Stimulated activated CD8-positive, alpha-beta memory T cell treated with anti-CD3 and anti-CD28 coated beads, Interleukin-4, amount 100 ng/mL, for 48 hours (primary cell): Measurements from ENCODE around the gene AP2S1.
"Not testable (repeated sequence)": the region's sequence is repeated elsewhere in the genome, so short reads cannot be mapped to it uniquely, and the experiment has no call there.

Experiments
- DNase-seq: peaks from one replicate; pipeline ENCODE4 v3.0.0-alpha.2; 2020

Gene AP2S1

DNA sequence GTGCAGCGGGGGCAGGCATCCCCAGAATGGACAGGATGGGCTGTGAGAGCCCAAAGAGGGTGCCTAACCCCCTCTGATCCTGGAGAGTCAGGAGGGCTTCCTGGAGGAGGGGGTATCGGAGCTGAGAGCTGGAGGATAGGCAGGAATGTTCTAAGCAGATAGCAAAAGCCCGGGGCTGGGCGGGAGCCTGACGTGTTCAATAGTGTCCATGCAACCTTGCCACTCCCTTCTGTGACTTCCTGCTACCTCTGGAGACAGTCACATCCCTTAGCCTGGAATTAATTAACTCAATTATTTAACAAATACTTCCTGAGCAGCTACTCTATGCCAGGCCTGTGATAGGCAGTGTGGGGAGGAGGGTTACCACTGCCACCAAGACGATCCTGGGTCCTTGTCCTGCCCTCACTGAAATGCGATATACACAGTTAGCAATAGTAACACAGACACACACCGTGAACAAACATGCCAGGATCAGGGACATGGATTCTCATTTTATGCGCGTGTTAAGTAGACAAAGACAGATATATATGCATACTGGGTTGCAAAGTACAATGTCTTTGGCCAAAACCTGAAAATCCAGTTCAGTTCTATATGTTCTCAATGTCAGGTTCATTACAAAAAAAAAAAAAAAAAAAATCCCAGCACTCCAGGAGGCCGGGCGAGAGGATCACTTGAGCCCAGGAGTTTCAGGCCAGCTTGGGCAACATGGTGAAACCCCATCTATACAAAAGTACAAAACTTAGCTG lies 10.7 kb downstream of the AP2S1 start:
- DNase-seq = no peak

DNA sequence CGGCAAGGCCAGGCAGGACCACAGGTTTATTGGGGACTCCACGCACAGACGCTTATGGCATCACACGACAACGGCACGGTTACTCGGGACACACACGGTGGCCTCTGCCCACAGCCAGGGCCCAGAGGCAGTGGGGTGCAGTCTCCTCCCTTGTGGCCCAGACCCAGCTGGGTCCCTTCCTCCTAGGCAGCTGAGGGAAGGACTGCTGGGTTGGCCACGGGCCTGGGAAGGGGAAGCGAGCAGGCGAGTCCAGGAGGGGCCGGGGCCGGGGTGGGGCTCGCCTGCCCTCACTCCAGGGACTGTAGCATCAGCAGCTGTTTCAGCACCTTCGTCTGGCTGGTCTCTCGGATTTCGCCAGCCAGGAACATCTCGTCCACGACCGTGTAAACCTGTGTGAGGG lies 12.5 kb downstream of the AP2S1 start:
- no peak for DNase-seq

DNA sequence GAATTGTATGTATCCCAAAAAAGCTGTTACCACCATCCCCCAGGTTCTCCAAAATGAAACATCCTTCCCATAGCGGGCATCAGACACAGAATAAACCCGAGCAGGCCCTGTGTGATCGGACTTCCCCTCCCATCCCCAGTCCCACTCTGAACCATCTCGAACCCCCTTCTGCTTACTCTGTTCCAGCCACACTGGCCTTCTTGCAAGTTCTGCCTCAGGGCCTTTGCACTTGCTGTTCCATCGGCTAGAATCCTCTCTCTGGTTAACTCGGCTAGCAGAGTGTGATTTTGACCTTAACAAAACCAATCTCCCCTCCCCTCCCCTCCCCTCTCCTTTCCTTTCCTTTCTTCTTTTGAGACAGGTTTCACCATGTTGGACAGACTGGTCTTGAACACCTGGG lies 15.7 kb downstream of the AP2S1 start:
- no peak for DNase-seq

DNA sequence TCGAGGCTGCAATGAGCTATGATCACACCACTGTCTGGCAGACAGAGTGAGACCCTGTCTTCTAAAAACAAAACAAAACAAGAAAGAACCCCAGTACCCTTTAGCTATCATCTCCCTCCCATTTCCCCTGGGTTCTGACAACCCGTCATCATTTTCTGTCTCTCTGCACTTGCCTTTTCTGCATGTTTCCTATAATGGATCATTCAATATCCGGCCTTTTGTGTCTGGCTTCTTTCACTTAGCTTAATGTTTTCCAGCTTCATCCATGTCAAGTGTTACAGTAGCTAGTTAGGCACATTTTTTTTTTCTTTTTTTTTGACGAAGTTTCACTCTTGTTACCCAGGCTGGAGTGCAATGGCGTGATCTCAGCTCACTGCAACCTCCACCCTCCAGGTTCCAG lies 16.5 kb downstream of the AP2S1 start:
- no peak for DNase-seq

DNA sequence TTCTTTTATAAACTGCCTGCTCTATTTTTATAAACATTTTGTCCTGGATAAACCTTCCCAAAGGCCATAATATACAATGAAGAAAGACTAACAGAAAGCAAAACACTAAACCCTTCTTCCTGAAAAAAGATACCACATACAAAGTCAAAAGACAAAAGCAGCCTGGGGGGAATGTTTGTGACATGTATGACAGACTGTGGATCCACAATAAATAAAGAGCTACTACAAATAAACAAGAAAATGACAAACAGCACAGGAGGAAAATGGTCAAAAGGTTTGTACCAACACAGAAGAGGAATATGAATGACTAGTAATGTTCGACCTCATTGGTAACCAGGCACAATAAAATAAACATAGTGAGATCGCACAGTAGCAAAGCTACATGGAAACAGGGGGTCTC lies 19.8 kb downstream of the AP2S1 start:
- no peak for DNase-seq

DNA sequence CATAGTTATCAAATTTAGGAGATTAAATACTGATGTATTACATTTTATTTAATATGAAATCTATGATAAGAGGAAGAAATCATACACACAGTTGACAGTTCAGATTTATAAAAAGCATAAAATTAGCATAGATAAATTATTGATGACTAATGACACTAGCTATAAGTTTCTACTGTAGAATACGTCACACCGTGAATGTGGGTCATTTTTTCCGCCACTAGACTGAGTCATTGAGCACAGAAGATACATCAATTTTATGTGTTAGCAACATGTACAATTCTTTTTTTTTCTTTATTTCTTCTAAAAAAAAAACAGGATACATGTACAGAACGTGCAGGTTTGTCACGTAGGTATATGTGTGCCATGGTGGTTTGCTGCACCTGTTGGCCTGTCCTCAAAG lies 22.2 kb downstream of the AP2S1 start:
- peak; percentile 74 for DNase-seq

DNA sequence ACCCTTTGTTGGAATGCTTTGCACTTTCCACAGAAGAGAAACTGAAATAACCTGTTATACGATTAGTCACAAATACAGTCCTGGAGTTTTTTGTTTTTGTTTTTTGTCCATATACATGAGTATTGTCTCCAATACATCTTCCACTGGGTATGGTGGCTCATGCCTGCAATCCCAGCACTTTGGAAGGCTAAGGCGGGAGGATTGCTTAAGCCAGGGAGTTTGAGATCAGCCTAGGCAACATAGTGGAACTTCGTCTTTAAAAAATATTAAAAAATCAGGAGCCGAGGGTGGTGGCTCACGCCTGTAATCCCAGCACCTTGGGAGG lies 25.0 kb downstream of the AP2S1 start:
- no peak for DNase-seq

DNA sequence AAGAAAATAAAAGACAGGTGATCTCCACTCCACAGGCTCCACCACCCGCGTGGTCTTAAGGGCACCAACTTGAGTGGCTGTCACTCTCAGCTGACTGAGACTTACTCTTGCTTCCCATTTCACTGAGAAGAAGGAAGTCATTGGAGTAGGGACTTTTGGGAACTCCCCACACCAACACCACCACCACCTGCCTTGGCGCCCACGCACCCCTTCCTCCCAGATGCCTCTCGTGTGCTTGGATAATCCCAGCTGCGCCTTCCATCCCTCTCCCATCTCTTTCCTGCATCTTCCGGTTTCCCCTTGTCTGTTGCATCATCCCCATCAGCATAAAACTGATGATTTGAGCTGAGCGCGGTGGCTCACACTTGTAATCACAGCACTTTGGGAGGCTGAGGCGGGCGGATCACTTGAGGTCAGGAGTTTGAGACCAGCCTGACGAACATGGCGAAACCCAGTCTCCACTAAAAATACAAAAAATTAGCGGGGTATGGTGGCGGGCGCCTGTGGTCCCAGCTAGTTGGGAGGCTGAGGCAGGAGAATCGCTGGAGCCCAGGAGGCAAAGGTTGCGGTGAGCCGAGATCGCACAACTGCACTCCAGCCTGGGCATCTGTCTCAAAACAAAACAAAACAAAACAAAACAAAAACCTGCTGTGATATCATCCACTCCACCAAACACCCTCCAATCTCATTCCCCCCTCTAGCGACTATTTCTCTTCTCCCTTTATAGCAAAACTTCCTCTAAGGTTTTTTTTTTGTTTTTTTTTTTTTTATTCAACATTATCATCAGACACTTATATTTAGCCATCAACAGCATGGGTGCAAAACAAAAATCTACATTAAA lies 25.5 kb downstream of the AP2S1 start:
- DNase-seq = no peak

DNA sequence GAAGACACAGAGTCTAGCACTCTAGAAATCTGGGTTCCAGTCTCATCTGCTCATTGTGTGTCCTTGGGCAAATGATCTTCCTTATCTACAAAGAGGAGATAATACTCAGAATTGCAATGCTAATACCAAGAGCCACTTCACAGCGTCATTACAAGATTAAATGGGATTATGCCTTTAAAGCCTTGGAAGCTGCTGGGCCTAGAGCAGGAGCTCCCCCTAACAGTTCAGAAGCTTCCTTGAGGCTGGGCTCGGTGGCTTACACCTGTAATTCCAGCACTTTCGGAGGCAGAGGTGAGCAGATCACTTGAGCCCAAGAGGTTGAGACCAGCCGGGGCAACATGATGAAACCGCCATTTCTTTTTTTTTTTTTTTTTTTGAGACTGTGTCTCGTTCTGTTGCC lies 27.6 kb downstream of the AP2S1 start:
- no peak for DNase-seq

DNA sequence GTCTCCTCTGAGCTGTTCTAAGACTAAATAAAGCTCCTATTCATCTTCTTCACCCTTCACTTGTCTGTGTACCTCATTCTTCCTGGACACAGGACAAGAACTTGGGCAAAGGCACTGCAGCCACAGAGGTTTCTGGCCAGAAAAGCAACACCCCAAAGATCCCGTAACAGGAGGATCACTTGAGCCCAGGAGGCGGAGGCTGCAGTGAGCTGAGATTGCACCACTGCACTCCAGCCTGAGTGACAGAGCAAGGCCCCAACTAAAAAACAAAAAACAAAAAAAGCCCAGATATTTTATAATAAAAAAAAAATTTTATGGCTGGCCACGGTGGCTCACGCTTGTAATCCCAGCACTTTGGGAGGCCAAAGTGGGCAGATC lies 28.2 kb downstream of the AP2S1 start:
- not testable (repeated sequence) for DNase-seq

DNA sequence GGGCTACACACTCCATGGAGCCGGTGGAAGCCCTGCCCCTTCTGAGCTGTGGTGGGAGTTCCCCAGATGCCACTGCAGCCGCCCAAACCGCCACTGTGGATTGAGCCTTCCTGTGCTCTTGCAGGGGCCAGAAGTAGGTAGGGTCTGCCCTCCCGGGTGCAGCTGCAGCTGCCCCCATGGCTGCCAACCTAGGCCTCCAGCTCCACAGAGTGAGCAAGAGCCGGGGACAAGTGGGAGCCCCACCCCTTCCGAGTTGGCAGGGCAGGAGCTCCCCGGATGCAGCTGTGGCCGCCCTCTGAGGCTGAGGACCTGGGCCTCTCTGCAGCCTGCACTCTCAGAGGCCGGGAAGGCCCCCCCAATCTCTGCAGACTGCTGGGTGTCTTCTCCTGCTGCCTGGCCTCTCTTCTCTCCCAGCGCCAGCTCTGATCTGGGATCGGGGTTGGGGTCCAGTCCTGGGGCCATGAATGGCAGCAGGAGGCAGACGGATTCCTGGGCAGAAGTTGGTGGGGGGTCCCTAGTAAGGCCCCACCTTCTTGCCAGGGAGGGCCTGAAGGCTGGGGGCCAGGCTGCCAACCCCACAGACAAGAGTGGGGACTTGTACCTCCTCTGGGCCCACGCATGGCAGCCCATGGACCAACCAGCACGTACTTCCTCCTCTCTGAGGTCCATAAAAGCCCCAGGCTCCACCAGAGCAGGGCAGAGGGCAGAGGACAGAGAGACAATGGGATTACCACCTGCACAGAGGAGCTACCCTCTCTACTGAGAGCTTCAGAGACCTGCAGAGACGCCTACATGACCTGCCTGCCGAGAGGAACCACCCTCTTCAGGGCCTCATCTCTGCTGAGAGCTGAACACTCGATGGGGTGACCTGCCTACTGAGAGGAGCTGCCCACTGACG lies 28.9 kb downstream of the AP2S1 start:
- DNase-seq = peak; percentile 71

DNA sequence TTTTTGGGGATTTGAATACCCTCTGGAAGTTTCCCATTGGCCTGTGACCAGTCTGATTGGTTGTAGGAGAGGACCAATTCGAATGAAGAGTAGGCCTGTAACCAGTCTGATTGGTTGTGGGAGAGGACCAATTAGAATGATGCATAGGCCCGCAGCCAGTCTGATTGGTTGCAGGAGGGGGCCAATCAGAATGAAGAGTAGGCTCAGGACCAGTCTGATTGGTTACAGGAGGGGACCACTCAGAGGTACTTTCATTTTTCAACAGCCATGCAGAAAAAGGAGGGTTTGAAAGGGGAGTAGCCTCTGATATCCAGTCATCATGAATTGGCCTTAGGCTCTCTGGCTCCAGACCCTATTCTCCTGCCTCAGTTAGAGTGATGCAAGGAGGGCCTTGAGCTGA lies 31.8 kb downstream of the AP2S1 start:
- DNase-seq = peak; percentile 37

DNA sequence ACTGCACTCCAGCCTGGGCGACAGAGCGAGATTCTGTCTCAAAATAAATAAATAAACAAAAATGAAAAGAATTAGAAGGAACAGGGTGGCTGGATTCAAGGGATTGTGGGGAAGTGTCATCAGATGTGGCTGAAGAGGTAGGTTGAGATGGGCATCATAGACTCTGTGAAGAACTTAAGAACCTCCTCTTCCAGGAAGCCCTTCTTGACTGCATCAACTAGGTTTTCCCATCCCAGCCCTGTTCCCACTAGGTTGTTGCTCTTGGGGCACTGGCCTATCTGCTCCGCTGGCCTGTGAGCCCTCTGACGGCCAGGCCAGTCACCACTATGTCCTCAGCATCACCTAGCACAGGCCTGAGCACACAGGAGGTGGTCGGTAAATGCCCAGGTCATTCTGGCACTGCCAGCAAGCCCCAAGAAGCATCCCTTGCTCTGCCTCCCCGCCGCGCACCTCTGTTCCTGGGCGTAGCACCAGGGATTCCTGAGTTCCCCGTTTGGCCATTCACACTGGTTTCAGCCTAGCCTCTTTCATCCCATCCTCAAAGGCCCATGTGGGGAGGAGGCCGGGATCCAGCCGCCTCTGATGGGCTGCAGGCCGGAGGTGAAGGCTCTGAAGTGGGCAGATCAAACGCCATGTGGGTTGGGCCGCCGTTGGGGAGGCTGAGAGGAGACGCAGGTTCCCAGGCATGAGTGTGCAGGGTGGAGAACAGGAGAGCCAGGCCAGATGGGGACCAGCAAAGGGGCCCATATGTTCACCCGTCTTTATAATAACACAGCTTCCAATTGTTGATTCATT lies 34.6 kb downstream of the AP2S1 start:
- DNase-seq = no peak

DNA sequence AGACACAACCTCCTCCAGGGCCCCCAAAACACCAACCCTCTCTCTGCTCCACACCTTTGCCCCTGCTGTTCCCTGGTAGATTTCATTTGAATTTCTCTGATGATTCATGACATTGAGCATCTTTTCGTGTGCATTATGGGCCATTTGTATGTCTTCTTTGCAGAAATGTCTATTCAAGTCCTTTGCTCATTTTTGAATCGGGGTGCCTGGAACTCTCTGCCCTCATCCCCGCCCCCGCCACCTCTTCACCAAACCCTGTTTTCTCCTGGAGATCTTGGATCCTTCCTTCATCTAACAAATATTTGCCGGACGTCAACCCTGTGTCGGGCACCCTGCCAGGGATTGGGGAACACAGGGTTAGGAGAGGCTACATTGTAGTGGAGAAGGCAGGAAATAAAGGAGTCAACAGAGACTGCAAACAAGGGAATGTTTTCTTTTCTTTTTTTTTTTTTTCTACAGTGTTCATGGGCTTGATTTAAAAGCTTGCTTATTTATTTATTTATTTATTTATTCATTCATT lies 36.7 kb downstream of the AP2S1 start:
- no peak for DNase-seq

DNA sequence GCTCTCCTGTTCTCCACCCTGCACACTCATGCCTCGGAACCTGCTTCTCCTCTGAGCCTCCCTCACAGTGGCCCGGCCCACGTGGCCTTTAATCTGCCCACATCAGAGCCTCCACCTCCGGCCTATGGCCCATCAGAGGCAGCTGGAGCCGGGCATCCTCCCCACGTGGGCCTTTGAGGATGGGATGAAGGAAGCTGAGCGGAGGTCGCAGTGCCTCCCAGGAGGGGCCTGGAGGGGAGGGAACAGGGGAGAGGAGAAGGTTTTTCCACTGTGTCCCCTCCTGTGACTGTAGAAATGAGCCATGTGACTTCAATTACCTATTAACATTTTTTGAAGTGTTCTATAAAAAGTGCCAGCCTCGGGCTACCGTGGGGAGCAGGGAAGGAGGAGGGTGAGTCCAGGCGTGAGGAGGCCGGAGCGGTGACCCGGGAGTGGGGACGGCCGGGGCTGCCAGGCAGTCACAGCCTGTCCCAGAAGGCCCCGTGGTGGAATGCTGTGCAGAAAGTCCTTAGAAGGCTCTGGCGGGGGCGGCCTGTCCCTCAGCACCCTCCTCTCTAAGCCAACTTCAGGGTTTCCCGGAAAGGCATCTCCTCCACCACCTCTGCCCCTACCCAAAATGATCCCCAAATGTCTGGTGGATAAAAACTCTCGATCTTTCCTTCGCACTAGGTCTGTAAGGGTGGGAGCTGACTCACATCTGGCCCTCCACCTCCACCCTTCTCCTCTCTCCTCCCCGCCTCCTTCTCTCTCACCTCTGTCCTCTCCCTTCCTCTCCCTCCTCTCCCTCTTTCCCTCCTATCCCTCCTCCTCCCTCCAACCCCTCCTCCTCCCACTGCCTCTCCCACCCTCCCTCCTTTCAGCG lies 37.4 kb downstream of the AP2S1 start:
- no peak for DNase-seq

DNA sequence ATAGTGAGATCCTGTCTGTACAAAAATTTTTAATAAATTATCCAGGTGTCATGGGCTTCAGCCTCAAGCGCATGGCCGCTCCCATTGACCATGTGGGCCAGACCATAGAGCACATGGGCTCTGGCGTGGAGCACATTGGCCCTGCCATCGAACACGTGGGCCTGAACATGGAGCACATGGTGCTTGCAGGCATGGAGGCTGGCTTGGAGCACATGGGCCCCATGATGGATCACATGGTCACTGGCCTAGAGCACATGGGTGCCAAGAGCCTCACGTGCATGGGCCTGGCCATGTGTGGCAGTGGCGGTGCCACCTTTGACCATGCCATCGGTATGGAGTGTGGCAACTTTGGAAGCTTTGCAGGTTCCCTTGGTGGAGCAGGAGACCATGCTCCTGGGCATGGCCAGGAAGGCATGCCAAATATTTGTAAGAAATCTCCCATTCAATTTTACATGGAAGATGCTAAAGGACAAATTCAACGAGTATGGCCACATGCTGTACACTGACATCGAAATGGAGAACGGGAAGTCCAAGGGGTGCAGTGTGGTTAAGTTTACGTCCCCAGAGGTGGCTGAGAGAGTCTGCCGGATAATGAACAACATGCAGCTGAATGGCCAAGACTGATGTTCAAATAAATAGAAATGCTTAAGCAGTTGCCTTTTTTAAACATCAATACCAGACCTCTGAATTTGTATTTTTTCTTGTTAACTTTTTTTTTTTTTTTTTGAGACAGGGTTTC lies 40.9 kb downstream of the AP2S1 start:
- no peak for DNase-seq

DNA sequence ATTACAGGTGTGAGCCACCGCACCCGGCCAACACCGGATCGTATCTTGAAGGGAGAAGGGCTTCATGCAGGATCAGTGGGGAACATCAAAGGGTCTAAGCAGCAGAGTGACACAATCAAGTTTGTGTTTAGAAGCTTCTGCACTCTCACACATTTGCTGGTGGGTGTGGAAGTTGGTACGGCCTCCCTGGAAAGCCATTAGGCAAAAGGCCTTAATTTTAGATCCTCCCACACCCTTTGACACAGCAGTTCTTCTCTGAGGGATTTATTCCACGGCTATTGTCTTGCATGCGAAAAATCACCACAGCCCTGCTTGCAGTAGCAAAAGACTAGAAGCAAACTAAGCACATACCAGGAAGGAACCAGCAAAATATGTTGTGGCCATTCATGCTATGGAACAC lies 44.0 kb downstream of the AP2S1 start:
- DNase-seq = no peak

DNA sequence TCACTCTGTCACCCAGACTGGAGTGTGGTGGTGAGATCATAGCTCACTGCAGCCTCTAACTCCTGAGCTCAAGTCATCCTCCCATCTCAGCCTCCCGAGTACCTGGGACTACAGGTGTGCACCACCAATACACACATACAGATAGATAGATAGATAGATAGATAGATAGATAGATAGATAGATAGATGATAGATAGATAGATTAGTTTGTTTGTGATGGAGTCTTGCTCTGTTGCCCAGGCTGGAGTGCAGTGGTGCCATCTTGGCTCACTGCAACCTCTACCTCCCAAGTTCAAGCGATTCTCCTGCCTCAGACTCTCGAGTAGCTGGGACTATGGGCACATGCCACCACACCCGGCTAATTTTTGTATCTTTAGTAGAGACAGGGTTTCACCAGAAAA lies 46.2 kb downstream of the AP2S1 start:
- DNase-seq = not testable (repeated sequence)

DNA sequence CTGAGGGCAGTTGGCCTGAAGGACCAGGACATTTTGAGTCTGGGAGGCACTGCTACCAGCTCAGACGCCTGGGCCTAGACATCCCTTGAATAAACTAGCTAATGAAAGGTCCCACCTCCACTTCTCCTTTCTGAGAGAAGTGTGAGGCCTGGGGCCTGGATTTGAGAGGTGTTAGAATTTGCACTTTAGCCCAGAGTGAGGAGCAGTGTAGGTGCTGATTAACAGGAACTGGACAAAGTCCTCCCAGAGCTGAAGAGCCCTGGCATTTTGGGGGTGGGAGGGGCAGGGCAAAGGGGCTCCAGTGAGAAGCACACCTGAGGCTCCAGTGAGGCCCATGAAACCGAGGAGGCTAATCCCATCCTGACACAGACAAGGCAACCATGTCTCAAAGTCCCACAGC lies 47.1 kb downstream of the AP2S1 start:
- DNase-seq = no peak

DNA sequence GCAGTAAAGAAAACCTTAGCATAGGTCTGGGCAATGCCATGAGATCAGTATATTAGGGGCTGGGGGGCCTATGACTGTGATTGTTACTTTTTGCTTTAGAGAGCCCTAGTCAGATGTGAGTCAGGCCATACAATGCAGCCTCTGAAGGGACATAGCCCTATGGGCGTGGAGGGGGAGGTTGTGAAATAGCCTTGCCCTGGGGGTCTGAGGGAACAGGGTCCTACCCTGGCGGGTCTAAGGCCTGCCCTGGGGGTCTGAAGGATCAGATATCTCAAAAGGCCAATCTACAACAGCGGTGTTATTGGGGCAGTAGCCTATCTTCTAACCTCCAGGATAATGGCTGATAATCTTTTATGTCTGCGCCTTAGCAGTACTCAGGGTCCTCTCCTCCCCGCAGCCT lies 48.5 kb downstream of the AP2S1 start:
- DNase-seq = no peak

DNA sequence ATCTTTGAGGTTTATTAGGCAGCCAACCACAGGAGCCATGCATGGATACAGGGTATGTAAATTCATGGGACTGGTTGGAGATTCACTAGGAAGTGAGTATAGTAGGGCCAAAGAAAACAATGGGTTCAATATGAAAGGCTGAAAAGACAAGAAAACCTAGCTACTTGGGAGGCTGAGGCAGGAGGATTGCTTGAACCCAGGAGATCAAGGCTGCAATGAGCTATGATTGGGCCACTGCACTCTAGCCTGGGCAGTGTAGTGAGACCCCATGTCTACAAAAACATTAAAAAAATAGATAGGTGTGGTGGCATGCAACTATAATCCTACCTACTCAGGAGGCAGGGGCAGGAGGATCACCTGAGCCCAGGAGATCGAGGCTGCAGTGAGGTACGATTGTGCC lies 51.9 kb downstream of the AP2S1 start:
- DNase-seq = no peak
